NCI-H2107 treated with DMSO at 0.1 percent for 48 hours (cell line): ENCODE data around the gene RIMS1.
"Not testable (repeated sequence)": the region's sequence is repeated elsewhere in the genome, so short reads cannot be mapped to it uniquely, and the experiment has no call there.

Experiments used
- DNase-seq: peaks from one replicate; lab custom pipeline; 2025; ENCODE audit not compliant: unreplicated experiment; lab: John Stamatoyannopoulos, UW

Gene RIMS1

DNA sequence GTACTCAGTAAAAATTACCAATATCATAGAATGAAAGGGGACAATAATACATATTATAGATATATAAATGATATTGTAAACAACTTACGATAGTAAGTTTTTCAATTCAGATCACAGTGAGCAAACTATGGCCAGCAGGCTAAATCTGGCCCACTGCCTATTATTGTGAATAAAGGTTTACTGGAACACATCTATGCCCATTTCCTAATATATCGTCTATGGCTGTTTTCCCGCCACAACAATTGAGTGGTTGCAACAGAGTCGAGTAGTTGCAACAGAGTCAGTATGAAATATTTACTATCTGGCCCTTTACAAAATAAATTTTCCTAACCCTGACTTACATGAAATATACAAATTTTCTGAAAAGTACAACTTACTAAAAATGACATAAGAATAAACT, 438.2 kb downstream of the RIMS1 start:
- DNase-seq, result no peak

DNA sequence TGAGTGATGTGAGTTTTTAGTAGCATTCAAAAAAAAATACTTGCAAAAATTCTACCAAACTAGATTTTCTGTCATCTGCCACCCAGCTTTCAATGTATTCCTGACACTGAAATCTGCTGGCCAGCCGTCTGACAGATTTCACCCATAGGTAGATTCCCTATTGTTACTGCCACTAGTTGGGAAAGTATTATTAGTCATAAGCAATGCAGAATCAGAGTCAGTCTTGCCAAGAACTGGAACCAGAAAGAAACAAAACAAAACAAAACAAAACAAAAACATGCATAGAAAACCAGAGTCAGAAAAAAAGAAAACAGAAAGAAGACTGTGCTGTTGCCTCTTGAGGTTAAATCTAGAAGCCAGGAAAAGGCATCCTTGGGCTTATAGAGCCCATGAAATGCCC, 442.4 kb downstream of the RIMS1 start:
- no peak for DNase-seq

DNA sequence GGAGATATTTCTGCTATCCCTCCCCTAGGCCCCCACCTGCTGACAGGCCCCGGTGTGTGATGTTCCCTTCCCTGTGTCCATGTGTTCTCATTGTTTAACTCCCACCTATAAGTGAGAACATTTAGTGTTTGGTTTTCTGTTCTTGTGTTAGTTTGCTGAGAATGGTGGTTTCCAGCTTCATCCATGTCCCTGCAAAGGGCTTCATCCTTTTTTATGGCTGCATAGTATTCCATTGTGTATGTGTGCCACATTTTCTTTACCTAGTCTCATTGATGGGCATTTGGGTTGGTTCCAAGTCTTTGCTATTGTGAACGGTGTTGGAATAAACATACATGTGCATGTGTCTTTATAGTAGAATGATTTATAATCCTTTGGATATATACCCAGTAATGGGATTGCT, 448.9 kb downstream of the RIMS1 start:
- DNase-seq, result not testable (repeated sequence)

DNA sequence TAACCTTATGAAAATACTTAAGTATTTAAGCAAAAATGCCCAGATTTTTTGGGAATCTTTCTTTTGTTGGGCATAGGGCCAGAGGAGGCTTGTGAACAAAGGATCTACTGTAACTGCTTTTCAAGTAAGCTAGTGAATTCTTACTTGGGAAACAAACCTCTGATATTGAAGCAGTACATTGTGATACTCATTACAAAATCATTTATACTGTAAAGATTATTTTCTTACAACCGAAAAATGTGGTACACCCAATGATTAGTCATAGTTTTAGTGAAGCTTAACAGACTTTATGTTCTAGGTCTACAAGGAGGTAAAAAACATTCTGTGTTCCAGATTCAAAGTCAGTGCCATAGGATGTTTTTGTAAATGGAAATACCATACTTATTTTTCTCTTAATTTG, 462.6 kb downstream of the RIMS1 start:
- no peak for DNase-seq

DNA sequence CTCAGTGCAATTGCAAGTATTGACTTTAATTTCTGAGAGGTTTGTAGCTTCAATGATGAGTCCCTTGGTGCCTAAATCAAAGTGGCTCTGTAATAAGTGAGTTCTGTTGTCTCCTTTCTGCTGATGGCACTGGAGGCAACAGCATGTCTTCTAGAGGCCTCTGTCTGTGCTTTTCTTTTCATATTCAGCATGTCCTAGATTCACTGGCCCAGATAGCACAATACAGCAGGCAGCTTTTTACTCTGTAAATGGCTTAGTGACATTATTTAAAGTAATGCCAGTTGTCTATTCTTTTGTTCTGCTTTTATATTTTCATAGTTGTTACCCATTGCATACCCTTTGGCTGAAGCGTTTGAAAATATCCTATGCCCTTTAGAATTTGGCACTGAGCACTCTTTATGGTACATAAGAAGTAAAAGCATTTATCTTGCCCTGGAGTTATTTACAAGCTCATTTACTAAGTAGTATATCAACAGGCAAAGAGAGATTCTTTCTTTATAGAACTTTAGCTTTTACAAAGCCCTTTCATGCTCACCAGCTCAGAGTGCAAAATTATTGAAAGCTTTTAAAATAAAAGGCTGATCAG, 464.0 kb downstream of the RIMS1 start:
- DNase-seq, result no peak

DNA sequence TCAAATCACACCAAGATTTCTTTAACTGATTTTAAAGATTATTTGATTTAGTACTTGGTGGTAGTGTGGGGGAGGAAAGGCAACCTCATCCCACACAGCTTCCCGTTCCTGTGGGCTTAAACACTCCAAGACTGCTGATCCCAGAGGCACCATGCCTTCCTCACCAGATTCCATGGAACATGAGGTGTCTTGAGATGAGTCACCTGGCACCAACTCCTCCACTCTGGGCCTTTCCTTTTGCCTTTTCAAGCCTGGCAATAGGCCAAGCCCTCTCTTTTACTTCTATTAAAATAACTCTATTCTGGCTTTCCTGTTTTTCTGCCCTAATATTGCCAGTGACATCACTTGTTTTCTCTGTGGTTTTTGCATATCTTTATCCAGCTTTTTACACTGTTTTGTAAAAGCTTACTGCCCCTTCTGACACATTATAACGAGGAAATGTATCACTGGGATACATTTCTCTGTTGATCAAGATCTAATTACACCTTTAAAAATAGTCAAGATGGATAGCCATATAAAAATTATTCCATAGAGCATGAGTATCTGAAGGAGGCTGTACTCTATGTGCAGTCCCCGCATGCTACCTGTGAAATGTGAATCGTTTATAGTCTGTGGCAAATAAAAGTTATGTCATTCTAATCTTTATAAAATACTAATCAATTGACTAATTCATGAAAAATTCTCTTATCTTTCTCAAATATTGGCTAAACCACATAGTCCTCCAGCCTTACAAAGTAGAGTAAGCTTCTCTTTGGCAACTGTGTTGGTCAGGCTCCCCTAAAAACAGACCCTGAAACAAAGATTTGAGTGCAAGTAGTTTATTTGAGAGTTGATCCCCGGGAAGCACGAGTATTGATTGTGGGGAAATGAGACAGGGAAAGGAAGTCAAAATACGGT, 477.7 kb downstream of the RIMS1 start:
- no peak for DNase-seq

DNA sequence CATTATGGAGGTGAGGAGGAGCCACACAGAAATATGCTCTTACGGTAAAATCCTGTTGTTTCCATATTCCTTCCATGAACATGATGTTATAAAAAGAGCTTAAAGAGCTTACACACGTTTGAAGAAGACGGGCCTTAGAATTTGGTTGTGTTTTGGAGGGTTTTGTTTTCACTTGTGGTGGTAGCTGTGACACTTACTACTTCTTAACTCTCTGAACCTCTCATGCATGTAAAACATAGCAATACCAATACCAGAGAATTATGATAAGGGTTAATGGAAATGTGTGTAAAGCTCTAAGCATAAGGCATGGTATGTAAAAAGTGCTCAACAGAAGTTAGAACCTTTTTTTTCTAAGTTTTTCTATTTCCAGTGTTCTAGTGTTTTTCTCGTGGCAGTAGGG, 479.4 kb downstream of the RIMS1 start:
- DNase-seq, result no peak

DNA sequence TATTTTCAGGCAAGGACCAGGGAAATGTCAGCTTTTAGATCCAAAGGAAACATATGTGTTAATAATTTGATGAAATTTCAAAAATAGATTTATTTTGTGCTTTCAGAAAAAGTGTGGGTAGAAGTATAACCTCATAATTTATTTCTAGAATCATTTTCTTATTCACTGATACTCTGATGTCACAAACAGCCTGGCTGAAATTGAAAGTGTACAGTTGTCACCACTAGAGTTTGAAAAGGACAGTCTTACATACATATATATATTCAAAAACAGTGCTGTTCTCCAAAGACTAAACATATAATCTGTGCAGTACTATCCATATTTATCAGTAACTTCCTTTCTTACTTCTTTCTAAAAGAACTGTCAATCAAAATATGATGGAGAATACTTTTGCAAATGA, 481.1 kb downstream of the RIMS1 start:
- no peak for DNase-seq

DNA sequence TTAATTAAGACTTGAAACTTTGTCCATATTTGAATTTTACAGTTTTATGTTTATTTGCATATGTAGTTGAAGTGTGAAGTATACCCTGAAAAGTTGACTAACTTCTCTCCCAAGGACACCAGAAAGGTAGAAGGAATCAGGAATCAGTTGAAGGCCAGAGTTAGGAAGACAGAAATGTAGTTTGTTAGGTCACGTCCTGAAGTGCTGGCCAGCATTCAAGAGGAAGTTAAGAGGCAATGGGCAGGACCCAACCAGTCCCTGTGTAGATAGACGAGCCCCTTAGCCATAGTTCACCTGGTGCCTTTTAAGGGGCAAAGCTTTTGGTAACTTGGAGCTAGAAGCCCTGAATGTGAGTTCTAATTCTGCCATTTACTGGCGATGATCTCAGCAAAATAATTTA, 485.1 kb downstream of the RIMS1 start:
- no peak for DNase-seq

DNA sequence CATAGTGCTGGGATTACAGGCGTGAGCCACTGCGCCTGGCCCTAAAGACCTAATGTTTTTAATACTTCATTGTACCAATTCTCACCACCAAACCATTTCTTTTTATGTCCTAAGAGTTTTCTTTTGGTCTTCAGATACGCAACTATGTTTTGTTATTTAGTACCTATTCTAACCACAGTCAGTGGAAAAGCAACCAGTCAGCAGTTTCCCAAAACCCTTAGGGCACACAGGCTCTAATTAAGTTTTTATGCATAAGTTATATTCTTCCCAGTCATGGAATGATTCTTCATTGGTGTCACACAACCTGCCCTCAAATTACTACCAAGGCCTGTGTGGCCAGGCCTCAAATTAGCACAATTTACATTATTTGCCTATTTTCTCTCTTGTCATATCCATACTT, 487.8 kb downstream of the RIMS1 start:
- DNase-seq, result no peak

DNA sequence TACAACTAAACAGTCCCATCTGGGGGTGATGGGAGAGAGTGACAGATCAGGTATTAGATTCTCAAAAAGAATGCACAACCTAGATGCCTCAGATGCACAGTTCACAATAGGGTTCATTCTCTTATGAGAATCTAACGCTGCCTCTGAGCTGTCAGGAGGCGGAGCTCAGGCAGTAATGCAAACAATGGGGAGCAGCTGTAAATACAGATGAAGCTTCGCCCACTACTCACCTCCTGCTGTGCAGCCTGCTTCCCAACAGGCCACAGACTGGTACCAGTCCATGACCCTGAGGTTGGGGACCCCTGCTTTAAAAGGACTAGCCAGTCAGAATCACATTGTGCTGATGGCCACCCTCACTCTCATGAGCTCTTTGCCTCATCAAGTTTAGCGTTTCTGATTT, 488.5 kb downstream of the RIMS1 start:
- DNase-seq, result no peak

DNA sequence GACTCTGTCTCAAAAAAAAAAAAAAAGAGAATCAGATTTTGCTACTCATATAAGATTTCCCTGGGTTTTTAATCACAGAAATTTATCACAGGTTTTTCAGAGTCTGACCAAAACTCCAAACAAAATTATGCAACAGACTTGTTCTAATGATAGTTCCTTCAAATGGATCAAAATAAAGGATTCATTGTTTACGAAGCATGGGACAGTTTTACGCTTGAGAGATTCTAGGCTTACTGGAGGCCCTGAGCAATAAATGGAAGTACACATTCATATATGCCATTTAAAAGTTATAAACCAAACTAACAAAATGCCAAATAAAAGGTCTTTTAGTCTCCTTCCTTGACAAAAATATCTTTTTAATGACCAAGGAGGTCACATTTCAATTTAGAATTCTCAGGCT, 490.4 kb downstream of the RIMS1 start:
- DNase-seq, result no peak

DNA sequence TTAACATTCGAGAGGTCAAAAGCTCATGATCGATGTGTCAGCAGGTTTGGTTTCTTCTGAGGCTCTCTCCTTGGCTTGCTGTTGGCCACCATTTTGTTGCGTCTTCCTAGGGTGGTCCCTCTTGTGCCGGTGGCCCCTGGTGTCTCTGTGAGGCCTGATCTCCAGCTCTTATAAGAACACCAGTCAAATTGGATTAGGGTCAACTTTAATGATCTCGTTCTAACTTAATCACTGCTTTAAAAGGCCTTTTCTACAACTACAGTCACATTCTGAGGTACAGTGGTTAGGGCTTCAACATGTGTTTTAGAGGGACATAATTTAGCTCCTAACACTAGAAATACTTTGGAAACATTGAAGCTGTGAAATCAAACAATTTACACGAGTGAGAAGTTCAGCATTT, 494.7 kb downstream of the RIMS1 start:
- no peak for DNase-seq

DNA sequence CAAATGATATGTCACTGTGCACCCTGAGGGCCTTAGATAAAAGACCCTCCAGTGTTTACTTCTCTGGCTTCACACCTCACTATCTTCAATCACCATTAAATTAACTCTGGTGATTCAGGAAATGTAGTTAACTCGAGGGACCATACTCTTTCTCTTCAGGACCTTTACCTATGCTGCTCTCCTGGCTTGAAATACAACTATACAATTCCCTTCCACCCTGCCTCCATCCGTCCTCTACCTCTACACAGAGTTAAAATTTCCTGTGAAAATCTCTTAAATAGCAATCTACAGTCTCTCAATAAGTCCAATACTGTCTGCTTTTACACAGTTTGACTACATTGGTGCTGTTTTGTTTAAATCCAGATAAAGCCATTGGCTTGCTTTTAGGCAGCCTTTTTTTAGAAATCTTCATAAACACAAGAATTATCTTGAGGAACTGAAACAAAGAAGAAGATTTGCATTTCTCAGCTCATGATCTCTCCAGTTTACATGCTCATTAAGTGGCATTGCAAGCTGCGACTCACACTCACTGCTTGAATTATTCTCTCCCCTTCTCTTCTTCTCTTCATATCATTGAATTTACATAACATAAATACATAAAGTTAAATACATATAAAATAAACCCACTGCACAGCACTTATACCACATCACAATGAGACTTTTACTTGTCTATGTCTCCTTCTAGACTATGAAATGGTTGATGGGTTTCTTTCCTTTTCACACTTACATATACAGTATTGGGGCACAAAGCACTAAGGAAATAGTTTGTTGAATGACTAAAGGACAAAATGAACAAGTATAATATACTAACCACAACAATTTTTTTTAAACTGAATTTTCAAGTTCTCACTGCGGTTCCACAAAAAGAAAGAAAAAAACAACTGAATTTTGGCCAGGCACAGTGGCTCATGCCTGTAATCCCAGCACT, 496.5 kb downstream of the RIMS1 start:
- DNase-seq, result no peak

DNA sequence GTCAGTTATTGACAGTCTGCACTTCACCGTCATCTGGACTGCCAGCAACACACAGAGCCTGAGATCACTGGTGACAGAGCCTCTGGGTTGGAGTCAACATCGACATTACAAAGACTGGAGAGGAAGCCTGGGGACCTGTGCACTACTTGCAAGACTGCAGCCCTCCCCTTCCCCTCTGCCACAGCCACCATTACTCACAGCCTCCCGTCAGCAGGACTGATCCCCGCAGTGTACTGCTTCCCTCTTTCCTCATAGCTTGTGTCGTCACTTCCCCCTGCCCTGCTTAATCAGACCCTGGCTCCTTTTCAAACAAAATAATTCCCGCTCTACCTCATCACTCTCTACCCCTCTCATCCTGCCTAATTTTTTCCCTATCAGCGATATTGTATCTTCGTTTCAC, 500.0 kb downstream of the RIMS1 start:
- DNase-seq, result no peak

DNA sequence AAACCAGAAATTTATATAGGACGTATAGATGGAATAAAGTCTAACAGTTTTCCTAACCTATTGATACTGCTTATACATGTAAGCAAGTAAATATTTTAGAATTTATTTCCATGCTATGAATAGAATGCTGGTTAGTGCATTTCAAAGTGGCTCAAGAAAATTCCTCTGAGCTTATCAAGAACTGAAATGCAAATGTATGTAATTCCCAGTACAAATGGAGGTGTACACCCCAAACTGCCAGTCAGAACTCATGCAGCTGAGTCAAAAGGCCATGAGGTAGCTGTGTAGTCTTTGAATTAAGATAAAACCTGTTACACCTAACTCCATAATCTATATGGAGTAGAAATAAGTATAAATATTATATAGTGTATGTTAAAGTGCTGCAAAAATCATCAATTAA, 503.3 kb downstream of the RIMS1 start:
- DNase-seq, result no peak

DNA sequence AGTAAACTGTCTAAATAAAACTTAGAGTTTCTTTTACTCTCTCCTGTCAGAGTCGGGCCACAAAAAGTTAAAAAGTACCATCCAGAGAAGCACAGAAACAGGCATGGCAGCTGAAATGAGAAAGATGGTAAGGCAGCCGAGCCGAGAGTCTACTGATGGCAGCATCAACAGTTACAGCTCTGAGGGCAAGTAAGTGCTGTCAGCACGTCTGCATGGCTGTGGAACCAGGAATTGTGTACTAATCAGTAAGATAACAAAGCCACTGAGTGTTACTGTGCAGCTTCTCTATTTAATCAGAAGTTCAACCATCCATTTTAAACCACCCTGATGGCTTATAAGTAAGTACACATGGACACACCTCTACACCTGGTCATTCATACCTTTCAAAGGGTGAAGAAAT, 504.2 kb downstream of the RIMS1 start:
- DNase-seq, result no peak

DNA sequence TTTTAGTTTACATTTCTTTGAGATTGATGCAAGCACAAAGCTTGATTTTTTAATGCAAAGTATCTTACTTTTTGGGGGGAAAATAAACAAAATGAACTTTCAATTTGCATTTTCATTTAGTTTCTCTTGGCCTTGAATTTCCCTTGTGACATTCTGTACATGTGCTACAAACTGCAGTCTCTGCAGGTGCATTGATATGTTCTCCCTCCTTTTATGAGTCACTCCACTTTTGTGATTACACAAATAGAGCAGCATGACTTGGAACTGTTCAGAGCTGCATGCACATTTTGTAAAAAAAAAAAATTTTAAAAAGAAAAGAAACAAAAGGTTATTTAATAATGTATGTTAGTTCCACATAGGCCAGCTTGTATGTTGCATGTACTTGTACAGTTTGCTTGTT, 515.5 kb downstream of the RIMS1 start:
- no peak for DNase-seq

DNA sequence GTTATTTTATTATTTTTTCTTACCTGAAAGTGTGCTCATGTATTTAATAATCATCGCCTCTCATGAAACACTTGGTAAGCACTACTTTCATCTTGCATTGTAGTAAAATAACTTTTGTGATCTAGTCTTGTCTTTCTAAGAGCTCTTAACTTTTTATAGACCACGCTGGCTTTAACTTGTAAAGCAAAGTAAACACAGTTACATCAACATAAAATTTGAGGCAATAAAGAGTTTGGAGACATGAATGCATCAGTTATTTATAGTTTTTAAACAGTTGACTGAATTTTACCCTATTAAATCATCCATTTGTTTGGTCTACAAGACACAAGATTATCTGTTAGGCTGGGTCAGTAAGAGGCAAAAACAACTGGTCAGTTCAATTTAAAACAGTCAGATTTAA, 517.1 kb downstream of the RIMS1 start:
- DNase-seq, result no peak

DNA sequence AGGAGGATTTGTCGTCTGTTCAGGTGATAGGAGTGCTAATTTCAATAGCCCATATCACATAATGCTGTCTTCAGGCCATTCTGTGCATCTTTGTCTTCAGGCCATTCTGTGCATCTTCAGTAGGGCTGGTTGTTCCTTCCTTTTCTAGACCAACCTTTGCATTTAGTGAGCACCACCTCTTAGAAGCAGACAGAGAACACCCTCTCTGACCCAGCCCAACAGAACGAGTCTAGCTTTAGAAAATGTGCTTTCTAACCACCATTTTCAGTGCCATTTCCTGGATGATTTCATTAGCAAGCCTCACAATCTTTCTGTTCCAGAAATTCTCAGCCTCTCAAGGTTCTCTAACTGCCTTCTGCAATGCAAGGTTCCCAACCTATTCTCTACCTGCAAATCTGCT, 520.2 kb downstream of the RIMS1 start:
- DNase-seq, result no peak

DNA sequence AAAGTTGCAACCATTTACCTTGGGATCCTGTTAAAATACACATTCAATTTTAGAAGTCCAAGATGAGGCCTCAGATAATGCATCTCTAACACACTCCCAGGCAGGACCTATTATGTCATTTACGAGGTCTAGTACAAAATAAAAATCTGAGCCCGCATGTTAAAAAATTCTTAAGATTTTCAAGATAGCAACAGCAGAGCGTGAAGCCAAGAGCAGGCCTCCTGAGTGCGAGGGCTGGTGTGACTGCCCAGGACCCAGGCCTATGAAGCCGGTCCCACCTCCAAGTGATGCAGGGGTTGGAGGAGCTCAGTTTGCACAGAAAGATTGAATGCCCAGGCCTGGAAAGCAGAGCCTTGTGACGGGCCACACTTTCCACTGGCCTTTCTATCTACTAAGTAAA, 524.4 kb downstream of the RIMS1 start:
- DNase-seq, result no peak
